ENCODE measurements around the gene SH3RF2.
A peak's percentile ranks its signal among the peaks of the same experiment; 100 is the strongest.

Gene SH3RF2

GRCh38 chr5:146073239-146073900 lies 137.0 kb downstream of the SH3RF2 start:
- H3K79me1 ChIP-seq (ENCODE audit: low read length), result no peaks in the 10 kb centered on the region
- no peak overlapping the region for H3K4me2 ChIP-seq (ENCODE audit: low read length)
- H3K27me3 ChIP-seq (ENCODE audit: insufficient read depth, low read length, poor library complexity), result no peaks in the 10 kb centered on the region
- H2BK5ac ChIP-seq (ENCODE audit: low read length), result no peak overlapping the region
- no peak overlapping the region for H3K4me3 ChIP-seq (ENCODE audit: low read length)
- no CpG with 5 or more reads among the region's 9 CpGs for WGBS (ENCODE audit: extremely low coverage, insufficient coverage, low lambda C conversion rate)
- H2AK5ac ChIP-seq (ENCODE audit: low read length), result no peak overlapping the region
- H3K4me1 ChIP-seq (ENCODE audit: control insufficient read depth, low read depth, low read length), result peaks cover 6% of the 10 kb centered on the region
- no peak overlapping the region for H4K8ac ChIP-seq (ENCODE audit: low read depth, low read length)
- no peak overlapping the region for H3K18ac ChIP-seq (ENCODE audit: low read length)
- H2BK15ac ChIP-seq (replicated peaks; ENCODE audit: low read depth), result no peak overlapping the region
- H3K79me2 ChIP-seq (ENCODE audit: control insufficient read depth, insufficient read depth, low read length), result no peaks in the 10 kb centered on the region
- no peak overlapping the region for H3K23ac ChIP-seq (ENCODE audit: low read length)
- peak; percentile 25 for DNase-seq
- H3K9ac ChIP-seq (ENCODE audit: low read length), result no peak overlapping the region
- H2BK120ac ChIP-seq (ENCODE audit: low read depth, low read length), result no peak overlapping the region
- H3K56ac ChIP-seq (ENCODE audit: low read length), result no peak overlapping the region
- no peaks in the 10 kb centered on the region for H3K36me3 ChIP-seq (ENCODE audit: control insufficient read depth, insufficient read depth, low read length)
- H3K27ac ChIP-seq (ENCODE audit: low read depth, low read length), result no peak overlapping the region
- H3K4ac ChIP-seq (ENCODE audit: low read depth, low read length), result no peak overlapping the region
- H4K5ac ChIP-seq (ENCODE audit: low read length), result no peak overlapping the region

GRCh38 chr5:146076028-146076427 lies 139.7 kb downstream of the SH3RF2 start:
- DNase-seq, result no peak

GRCh38 chr5:146076455-146076854 lies 140.1 kb downstream of the SH3RF2 start:
- Histone ChIP-seq H3K79me2 (ENCODE audit: control insufficient read depth, insufficient read depth, low read length) (no peaks in the 10 kb centered on the region), H4K8ac (ENCODE audit: low read depth, low read length) (no peak overlapping the region), H3K79me1 (ENCODE audit: low read length) (no peaks in the 10 kb centered on the region), H2AK5ac (ENCODE audit: low read length) (no peak overlapping the region), H3K56ac (ENCODE audit: low read length) (no peak overlapping the region), H3K4me2 (ENCODE audit: low read length) (no peak overlapping the region), H3K4ac (ENCODE audit: low read depth, low read length) (no peak overlapping the region), H3K23ac (ENCODE audit: low read length) (no peak overlapping the region), H3K27ac (ENCODE audit: low read depth, low read length) (no peak overlapping the region), H3K4me3 (ENCODE audit: low read length) (no peak overlapping the region), H4K5ac (ENCODE audit: low read length) (no peak overlapping the region), H3K27me3 (ENCODE audit: insufficient read depth, low read length, poor library complexity) (no peaks in the 10 kb centered on the region), H3K36me3 (ENCODE audit: control insufficient read depth, insufficient read depth, low read length) (no peaks in the 10 kb centered on the region), H3K9ac (ENCODE audit: low read length) (no peak overlapping the region), H2BK15ac (replicated peaks; ENCODE audit: low read depth) (no peak overlapping the region), H3K18ac (ENCODE audit: low read length) (no peak overlapping the region), H3K4me1 (ENCODE audit: control insufficient read depth, low read depth, low read length) (peaks cover 6% of the 10 kb centered on the region), H2BK5ac (ENCODE audit: low read length) (no peak overlapping the region), H2BK120ac (ENCODE audit: low read depth, low read length) (no peak overlapping the region)
- WGBS (ENCODE audit: extremely low coverage, insufficient coverage, low lambda C conversion rate), result no CpG with 5 or more reads among the region's 4 CpGs
- peak; percentile 38 for DNase-seq

More at GRCh38 chr5:146076028-146076427, 139.7 kb downstream of the SH3RF2 start:
- H4K8ac ChIP-seq (ENCODE audit: low read depth, low read length), result no peak overlapping the region
- no peak overlapping the region for H3K27ac ChIP-seq (ENCODE audit: low read depth, low read length)
- H3K4me3 ChIP-seq (ENCODE audit: low read length), result no peak overlapping the region
- no peak overlapping the region for H3K4ac ChIP-seq (ENCODE audit: low read depth, low read length)
- H3K27me3 ChIP-seq (ENCODE audit: insufficient read depth, low read length, poor library complexity), result no peaks in the 10 kb centered on the region
- H3K36me3 ChIP-seq (ENCODE audit: control insufficient read depth, insufficient read depth, low read length), result no peaks in the 10 kb centered on the region
- no peak overlapping the region for H3K18ac ChIP-seq (ENCODE audit: low read length)
- no peaks in the 10 kb centered on the region for H3K79me1 ChIP-seq (ENCODE audit: low read length)
- no peaks in the 10 kb centered on the region for H3K79me2 ChIP-seq (ENCODE audit: control insufficient read depth, insufficient read depth, low read length)
- no peak overlapping the region for H3K4me2 ChIP-seq (ENCODE audit: low read length)
- H3K4me1 ChIP-seq (ENCODE audit: control insufficient read depth, low read depth, low read length), result peaks cover 6% of the 10 kb centered on the region
- H2BK5ac ChIP-seq (ENCODE audit: low read length), result no peak overlapping the region
- H3K9ac ChIP-seq (ENCODE audit: low read length), result no peak overlapping the region
- no peak overlapping the region for H2BK15ac ChIP-seq (replicated peaks; ENCODE audit: low read depth)
- no peak overlapping the region for H3K56ac ChIP-seq (ENCODE audit: low read length)
- no peak overlapping the region for H2BK120ac ChIP-seq (ENCODE audit: low read depth, low read length)
- no peak overlapping the region for H4K5ac ChIP-seq (ENCODE audit: low read length)
- H2AK5ac ChIP-seq (ENCODE audit: low read length), result no peak overlapping the region
- no CpG with 5 or more reads among the region's 4 CpGs for WGBS (ENCODE audit: extremely low coverage, insufficient coverage, low lambda C conversion rate)
- H3K23ac ChIP-seq (ENCODE audit: low read length), result no peak overlapping the region

GRCh38 chr5:146078566-146078965 lies 142.2 kb downstream of the SH3RF2 start:
- Histone ChIP-seq H3K79me2 (ENCODE audit: control insufficient read depth, insufficient read depth, low read length) (no peaks in the 10 kb centered on the region), H3K56ac (ENCODE audit: low read length) (no peak overlapping the region), H3K4me2 (ENCODE audit: low read length) (no peak overlapping the region), H3K4me1 (ENCODE audit: control insufficient read depth, low read depth, low read length) (peaks cover 2% of the 10 kb centered on the region), H4K8ac (ENCODE audit: low read depth, low read length) (no peak overlapping the region), H3K4me3 (ENCODE audit: low read length) (no peak overlapping the region), H2BK120ac (ENCODE audit: low read depth, low read length) (no peak overlapping the region), H3K36me3 (ENCODE audit: control insufficient read depth, insufficient read depth, low read length) (no peaks in the 10 kb centered on the region), H2AK5ac (ENCODE audit: low read length) (no peak overlapping the region), H3K79me1 (ENCODE audit: low read length) (no peaks in the 10 kb centered on the region), H2BK15ac (replicated peaks; ENCODE audit: low read depth) (no peak overlapping the region), H2BK5ac (ENCODE audit: low read length) (no peak overlapping the region), H3K23ac (ENCODE audit: low read length) (no peak overlapping the region), H3K4ac (ENCODE audit: low read depth, low read length) (no peak overlapping the region), H3K27ac (ENCODE audit: low read depth, low read length) (no peak overlapping the region), H3K18ac (ENCODE audit: low read length) (no peak overlapping the region), H4K5ac (ENCODE audit: low read length) (no peak overlapping the region), H3K27me3 (ENCODE audit: insufficient read depth, low read length, poor library complexity) (no peaks in the 10 kb centered on the region), H3K9ac (ENCODE audit: low read length) (no peak overlapping the region)
- no CpG with 5 or more reads among the region's 2 CpGs for WGBS (ENCODE audit: extremely low coverage, insufficient coverage, low lambda C conversion rate)
- peak; percentile 33 for DNase-seq

GRCh38 chr5:146079695-146080373 lies 143.5 kb downstream of the SH3RF2 start:
- H3K9ac ChIP-seq (ENCODE audit: low read length), result no peak overlapping the region
- H4K8ac ChIP-seq (ENCODE audit: low read depth, low read length), result no peak overlapping the region
- no peak overlapping the region for H2AK5ac ChIP-seq (ENCODE audit: low read length)
- H3K18ac ChIP-seq (ENCODE audit: low read length), result no peak overlapping the region
- H3K4me2 ChIP-seq (ENCODE audit: low read length), result no peak overlapping the region
- H3K79me1 ChIP-seq (ENCODE audit: low read length), result no peaks in the 10 kb centered on the region
- H2BK120ac ChIP-seq (ENCODE audit: low read depth, low read length), result no peak overlapping the region
- H3K4me1 ChIP-seq (ENCODE audit: control insufficient read depth, low read depth, low read length), result no peaks in the 10 kb centered on the region
- H3K79me2 ChIP-seq (ENCODE audit: control insufficient read depth, insufficient read depth, low read length), result no peaks in the 10 kb centered on the region
- H3K27ac ChIP-seq (ENCODE audit: low read depth, low read length), result no peak overlapping the region
- no peak overlapping the region for H3K4me3 ChIP-seq (ENCODE audit: low read length)
- no peak overlapping the region for H2BK15ac ChIP-seq (replicated peaks; ENCODE audit: low read depth)
- DNase-seq, result peak; percentile 19
- no CpG with 5 or more reads among the region's 7 CpGs for WGBS (ENCODE audit: extremely low coverage, insufficient coverage, low lambda C conversion rate)
- H3K27me3 ChIP-seq (ENCODE audit: insufficient read depth, low read length, poor library complexity), result no peaks in the 10 kb centered on the region
- no peak overlapping the region for H3K4ac ChIP-seq (ENCODE audit: low read depth, low read length)
- no peak overlapping the region for H4K5ac ChIP-seq (ENCODE audit: low read length)
- H3K56ac ChIP-seq (ENCODE audit: low read length), result no peak overlapping the region
- no peak overlapping the region for H2BK5ac ChIP-seq (ENCODE audit: low read length)
- no peaks in the 10 kb centered on the region for H3K36me3 ChIP-seq (ENCODE audit: control insufficient read depth, insufficient read depth, low read length)
- no peak overlapping the region for H3K23ac ChIP-seq (ENCODE audit: low read length)
